ENCODE measurements around the gene ARHGAP42.

ARHGAP42 gene

DNA sequence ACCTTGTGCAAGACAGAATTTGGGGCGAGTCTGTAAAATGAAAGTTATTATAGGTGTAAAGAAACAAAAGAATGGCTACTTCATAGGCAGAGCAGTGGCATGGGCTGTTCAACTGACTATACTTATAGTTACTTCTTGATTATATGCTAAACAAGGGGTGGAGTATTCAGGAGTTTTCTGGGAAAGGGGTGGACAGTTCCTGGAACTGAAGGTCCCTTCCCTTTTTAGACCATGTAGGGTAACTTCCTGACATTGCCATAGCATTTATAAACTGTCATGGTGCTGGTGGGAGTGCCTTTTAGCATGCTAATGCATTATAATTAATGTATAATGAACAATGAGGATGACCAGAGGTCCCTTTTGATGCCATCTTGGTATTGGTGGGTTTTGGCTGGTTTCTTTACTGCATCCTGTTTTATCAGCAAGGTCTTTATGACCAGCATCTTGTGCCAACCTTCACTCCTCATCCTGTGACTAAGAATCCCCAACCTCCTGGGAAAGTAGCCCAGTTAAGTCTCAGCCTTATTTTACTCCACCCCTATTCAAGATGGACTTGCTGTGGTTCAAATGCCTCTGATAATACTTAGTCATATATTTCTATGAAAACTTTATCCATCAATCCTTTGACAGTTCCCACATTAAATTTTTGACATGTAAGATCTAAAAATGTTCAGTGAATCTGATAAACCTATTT, 118.6 kb downstream of the ARHGAP42 start:
- DNase-seq, result peak; percentile 33

DNA sequence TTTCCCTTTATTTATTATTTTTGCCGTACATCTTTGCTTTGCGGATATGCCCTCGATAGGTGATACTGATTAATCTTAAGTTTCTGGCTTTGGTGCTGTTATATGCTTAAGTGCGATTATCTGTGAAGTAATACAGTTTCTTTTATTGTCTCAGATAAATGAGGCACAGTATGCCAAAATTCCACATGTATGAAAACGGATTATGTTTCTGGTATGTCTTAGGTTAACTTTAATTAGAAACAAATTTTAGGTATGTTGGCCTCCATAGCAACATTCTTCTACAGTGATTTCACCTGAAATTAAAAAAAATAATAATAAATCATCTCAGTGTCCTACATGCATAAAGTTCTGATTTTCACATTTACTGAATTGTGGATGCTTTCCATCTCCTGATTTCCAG, 119.2 kb downstream of the ARHGAP42 start:
- DNase-seq, result peak; percentile 56

DNA sequence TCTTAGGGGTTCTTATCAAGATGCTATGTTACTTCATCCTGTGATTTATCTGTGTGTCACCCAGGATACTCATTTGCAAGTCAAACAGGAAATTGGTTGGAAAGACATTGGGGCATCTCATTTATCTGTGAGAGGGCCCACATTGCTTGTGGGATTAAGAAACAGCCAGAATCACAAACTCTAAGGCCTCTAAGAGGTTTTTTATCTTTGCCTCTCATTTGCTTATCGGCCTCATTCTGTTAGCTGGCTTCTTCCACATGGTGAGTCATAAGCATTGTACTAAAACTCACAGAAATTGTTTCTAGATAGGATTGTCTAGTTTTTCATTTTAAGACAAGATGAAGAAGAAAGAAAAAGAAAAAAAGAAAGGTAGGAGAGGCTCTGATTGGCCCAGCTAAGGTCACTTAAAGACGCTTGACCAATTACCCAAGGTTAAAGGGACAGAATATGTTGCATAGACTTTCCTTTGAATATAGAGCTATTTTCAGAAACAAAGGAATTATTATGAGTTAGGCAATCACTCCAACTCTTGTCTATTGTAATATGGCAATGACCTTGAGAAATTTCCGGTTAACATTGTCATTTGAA, 121.9 kb downstream of the ARHGAP42 start:
- DNase-seq, result peak; percentile 48

DNA sequence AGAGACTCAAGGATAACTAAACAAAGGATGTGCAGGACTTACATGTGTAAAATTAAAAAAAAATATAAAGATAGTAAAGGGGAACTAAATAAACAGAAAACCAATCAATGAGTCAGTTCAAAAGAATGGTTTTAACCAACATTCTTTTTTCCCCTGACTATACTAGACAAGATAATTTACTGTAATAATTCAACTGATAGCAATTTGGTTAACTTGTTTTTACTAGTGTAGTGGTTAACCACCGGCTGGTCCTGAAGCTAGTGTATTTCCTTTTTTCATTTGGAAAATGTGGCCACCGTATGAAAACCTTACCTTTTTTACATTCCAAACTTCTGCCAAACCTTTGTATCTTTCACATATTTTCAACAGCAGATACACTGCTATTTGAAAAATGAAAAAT, 123.1 kb downstream of the ARHGAP42 start:
- peak; percentile 80 for DNase-seq

DNA sequence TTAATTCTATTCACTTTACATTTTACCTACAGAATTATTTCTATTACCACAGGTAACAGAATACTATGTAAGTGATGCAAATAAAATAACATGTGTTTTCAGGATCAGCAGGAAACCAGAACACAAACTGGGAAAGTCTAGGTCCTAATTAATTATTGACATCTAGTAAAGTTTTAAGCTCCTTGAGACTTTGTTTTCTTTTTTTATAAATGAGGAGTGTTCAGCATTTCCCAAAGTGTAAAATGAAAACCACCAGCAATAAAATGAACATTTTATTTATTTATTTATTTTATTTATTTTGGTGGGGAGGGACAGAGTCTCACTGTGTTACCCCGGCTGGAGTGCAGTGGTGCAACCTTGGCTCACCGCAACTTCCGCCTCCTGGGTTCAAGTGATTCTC, 123.6 kb downstream of the ARHGAP42 start:
- DNase-seq, result no peak

DNA sequence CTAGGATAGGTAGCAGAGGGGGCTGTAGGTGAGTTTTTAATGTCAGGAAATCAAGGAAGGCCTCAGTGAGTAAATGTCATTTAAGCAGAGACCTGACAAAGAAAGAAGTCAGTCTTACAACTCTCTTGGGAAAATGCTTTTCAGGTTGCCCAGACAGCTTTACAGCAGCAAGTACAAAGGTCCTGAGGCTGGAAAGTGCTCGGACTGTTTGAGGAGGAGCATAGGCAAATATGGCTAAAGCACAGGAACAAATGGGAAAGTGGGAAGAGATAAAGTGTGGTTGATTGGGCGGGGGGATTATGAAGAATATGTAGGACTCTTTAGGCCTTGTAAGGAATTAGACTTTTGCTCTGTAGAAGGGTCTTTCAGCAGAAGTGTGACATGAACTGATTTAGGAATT, 125.4 kb downstream of the ARHGAP42 start:
- no peak for DNase-seq

DNA sequence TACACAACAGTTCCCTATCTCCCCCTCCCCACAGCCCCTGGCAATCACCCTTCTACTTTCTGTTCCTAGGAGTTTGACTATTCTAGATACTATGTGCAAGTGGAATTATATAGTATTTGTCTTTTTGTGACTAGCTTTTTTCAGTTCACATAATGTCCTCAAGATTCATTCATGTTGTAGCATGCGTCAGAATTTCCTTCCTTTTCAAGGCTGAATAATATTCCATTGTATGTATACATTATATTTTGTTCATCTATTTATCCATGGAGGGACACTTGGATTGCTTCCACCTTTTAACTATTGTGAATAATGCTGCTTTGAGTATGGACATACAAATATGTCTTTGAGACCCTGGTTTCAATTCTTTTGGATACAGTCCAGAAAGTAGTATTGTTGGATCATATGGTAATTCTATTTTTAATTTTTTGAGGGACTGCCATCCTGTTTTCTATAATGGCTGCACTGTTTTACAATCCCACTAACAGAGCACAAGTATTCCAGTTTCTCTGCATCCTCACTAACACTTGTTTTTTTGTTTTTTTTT, 128.8 kb downstream of the ARHGAP42 start:
- no peak for DNase-seq

DNA sequence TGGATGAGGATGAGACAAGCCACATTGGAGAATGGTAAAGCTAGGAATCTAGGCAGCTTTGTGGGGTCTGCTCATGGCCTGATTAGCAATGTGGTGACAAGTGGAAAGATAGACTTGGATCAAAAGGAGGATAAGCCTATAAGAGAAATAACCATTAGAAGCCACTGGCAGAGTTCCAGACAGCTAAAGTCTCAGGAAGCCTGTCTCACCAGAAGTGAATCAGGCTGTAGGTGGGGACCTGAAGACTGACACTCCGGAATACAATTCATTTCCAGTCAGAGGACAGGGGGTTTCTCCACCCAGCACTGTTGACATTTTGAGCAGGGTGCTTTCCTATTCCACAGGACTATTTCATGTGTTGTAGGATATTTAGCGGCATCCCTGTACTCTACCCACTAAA, 129.7 kb downstream of the ARHGAP42 start:
- no peak for DNase-seq

DNA sequence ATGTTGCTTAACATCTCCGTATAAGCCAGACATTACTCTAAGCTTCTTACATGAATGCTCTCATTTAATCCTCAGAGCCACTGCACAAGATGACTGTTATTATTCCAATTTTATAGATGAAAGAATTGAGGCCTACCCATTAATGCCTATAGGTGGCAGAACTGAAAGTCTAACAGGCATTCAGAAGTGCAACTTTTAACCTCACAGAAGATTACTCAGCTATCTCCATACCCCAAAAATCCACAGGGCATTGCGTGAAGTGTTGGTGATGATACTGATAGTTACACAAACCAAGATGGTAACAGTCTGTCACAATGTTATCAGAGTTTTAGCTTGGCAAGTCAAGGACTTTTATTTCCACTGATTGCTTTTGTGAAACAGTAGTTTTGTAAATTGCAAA, 130.5 kb downstream of the ARHGAP42 start:
- DNase-seq, result no peak

DNA sequence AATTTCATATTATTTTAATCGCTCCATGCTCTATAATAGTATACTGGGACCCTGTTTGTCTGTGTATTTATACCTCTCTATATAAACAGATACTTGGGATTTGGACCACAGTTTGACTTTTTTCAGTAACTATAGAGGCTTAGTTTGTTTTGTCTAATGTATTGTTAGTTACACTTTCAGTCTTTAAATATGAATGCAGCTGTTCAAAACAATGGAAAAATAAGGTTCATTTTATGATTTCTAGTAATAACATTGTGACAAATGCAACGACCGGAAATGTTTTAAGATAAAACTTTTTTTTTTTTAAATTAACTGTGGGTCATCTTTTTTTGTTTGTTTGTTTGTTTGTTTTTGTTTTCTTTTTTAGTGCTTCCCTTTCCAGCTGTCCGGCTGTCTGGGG, 133.5 kb downstream of the ARHGAP42 start:
- no peak for DNase-seq

DNA sequence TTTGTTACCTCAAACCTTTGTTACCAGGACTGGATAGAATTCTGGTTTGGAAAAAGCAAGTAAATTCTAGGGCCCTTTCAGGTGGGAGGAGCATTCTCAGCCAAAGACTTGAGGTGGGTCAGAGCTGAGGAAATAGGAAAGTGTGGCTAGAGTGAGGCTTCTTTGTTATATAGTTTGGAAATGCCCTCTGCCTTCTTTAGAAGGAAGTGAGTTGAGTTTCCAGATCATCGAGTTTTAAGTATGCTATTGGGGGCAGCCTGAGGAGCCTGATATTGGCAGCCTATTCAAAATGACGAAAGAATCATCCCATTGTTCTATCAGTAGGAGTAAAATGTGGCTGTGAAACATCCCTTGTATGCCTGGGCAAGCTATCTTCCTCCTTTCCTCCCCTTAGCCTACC, 134.1 kb downstream of the ARHGAP42 start:
- no peak for DNase-seq

DNA sequence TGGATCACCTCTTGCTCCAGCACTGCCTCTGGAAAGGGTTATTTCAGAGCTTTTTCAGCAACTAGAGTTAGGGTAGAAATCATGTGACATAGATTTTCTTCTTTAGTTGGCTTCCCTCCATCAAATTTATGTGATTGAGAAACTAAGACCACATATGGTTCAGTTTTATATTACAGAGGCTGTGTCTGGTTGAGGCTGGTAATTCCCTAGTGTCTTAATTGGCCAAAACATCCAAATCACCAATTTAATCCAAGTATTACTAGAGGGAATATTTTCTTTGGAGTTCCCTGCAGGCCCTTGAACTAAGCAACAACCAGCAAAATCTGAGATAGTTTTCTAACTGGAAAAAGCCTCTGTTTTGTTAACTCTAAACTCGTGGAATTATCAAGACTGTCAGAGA, 136.3 kb downstream of the ARHGAP42 start:
- peak; percentile 75 for DNase-seq

DNA sequence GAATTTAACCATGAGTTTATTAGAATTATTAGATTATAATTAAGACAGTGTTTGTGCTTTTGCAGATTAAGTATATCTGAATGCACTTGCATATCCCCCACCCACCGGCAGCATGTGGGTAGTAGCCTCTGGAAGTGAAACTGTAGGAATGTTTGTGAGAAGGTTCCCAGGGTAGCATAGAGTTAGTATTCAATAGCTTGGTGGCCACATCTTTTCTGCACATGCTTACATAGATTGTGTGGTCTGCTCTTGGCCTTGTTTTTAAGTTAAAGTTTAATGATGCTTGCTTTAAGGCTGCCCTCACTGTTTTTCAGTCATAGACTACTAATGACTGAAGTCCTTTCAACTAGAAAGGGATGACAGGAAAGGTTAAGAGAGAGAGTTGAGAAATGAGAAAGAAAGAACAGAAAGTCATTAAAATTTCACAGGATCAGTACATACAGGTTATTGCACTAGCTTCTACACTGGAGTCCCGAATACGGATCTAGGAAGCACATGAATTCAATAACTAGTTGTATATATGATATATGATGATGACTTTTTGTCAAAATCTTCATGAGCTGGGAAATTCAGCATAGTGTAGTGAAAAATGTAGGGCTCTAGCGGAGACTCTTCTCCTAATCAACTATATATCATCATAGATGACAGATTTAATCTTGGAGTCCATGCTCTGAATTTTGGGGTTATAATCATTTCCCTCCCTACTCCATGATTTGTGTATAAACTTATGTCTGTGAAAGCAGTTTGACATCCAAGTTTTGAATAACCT, 137.1 kb downstream of the ARHGAP42 start:
- DNase-seq, result peak; percentile 18

DNA sequence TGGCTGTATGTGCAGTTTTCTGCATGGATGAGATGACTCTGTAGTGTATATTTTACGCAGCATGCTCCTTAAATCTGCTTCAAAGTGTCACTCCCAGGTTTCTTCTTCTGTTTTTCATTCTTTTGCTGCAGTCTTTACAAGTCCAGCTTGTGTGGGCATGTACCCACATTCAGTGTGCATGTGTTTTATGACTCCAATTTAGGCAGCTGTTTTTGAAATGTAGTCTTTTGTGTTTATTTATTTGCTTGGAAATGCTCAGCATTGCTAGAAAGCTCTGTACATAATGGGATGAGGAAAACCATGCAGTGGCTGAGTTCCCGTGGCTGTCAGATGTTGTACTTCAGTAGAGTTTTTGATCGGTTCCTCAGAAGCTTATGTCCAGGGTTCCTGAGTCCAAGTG, 138.5 kb downstream of the ARHGAP42 start:
- DNase-seq, result no peak

DNA sequence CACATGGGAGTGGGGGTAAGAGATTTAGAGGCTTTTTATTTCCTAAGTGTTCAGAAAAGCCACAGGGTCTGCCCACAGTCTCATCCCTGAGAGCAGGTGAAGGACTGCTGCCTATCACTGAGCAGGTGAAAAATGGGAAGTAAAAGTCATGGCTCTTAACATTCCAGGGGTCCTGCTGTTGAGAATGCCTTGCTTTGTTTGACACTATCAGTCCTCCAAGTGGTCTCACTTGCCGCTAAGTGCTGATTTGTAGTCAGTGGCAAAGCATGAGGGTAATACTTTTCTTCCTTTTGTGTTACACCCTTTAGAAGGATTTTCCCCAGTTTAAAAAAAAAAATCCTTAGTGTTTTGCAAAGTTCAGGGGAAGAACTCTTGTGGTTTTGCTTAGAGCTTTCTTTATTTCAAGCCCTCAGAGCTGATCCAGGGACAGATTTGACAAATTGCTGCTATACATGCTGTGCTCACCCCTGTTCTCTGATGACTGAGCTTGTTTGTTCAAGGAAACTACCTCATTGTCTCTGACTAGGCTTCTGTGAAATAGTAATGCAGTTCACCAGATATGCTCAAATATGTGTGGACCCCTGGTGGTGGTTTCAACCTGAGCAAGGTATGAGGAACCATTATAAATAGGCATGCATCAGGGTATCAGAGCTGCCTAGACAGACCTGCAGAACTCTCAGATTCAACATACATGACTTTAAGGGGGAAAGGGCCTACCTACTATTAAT, 141.0 kb downstream of the ARHGAP42 start:
- peak; percentile 51 for DNase-seq

DNA sequence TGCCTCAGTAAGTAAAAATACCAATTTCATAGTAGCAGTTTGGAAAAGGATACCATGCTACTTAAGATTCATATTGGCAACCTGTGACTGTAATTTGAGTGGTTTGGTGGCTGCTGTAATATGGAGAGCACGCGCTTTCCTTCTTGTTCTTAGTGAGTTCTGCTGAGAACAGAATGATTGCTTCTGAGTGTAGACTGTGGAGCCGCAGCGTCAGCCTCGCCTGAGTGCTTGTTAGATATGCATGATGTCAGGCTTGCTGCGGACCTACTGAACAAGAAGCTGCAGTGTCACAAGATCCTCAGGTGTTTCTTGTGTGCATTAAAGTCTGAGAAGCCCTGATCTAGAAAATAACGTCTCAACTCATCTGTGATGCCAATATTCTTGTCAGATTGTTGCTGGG, 143.2 kb downstream of the ARHGAP42 start:
- DNase-seq, result no peak

DNA sequence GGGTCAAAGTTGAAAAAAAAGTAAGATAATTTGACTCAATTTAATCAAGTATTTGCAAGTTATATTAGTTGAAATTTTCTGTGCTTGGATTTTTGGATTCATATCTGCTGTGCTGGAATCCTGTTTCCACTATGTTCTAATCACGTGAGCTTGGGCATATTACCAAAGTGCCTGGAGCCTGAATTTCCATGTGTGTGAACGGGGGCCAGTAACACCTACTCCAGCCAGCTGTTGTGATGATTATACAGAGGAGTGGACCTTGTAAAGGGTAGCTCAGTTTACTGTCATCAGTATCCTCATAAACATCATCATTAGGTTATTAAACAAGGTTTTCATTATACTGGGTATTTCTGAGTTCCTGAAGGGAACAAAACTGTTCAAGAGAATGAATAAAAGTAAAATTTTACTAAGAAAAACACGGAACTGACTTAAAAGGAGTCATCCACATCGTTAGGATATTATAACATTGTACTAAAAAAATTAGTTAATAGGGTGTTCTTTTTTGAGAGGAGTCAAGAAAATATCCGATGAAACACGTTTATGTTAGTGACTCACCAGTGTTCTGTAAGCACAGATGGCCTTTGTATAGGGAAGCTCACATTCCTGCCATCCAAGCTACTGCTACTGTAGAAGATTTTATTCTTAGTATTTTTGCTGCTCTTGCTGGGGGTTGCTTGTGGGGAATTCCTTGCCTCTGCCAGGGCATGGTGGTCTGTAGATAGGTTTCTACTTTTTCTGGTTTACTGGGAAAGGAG, 144.1 kb downstream of the ARHGAP42 start:
- DNase-seq, result peak; percentile 64

DNA sequence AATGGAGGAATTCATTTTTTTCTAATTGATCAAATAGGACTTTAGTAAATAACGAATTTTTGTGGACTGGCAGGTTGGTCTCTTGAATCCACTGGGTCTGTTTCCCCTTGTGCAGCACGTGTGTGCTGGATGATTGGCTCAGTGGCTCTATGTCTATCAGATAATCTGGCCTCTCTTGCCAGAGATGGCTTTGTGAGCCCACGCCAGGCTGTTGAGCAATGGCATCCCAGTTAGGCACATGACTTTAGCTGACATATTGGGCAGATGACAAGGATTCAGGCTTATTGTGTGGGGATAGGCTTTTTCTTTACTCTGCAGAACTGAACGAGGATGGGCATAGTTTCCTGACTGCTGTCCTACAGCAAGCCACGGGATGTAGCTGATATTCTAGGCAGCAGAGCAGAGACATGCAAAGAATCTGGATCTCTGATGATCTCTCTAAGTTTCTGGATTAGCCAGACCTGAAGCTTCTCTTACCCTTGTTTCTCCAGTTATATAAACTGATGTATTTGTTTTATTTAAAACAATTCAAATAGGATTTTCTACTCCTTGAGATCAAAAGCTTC, 144.9 kb downstream of the ARHGAP42 start:
- DNase-seq, result no peak

DNA sequence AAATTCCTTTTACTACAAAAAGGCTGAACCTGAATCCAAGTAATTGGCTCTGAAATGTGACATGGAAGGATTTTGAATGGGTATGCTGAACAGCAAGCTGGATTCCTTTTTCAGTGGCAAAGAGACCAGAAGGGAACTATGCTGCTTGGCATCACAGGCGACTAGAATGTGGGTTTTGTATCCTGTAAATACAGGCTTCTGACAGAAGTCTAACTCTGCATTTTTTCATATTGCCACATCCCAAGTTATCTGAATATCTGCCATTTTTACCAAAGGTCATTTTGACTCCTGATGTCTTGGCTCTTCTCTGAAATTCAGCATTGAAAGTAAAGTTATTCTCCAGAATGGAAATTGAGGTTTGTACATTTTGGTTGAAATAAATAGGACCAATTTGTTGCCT, 145.7 kb downstream of the ARHGAP42 start:
- DNase-seq, result no peak

DNA sequence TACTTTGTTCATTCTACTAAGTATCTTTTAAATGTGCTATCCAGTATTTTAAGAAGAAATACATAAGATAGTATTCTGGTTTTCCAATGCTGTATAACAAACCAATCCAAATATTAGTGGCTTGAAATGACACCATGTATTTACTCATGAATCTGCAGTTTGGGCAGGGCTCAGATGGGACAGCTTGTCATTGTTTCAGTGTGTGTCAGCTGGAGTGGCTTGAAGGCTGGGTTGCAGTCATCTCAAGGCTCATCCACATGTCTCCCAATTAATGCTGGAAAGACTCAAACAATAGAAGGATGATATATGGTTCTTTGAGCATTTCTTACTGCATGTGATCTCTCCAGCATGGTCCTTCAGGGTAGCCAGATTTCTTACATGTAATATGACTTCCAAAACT, 146.2 kb downstream of the ARHGAP42 start:
- DNase-seq, result no peak

DNA sequence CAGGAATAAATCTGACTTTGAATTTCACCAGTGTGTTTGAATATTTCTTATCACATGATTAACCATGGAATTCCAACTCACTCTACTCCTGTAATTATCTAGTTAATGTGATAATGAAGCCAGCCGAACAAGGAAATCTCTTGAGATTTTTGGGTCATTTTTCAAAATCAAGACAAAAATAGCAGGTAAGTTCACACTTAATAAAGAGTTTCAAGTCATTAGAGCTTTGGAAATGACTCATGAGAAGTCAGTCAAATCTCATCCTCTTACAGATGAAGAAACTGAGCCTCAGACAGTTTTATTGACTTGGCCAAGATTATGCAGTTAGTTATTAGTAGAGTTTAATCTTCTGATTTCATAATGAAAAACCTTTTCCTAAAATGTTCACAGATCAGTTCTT, 148.8 kb downstream of the ARHGAP42 start:
- DNase-seq, result no peak

DNA sequence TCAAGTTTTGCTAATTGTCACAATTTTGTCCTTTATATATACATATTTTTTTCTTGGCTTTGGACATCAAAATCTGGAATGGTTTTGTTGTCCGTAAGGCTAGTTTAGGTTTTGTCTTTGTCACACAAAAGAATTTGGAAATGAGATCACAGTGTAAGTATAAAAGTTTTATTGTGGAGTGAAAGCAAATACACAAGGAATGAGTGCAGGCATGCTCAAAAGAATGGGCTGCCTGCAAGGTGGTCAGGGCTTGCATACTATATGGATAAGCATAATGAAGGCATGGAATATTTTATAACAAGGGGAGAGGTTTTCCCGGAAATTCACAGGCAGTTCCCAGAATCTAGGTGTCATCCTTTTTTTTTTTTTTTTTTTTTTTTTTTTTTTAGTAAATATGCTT, 150.2 kb downstream of the ARHGAP42 start:
- DNase-seq, result no peak
